RWPE1 (cell line): ENCODE measurements around the gene APBA3.
"Not testable (repeated sequence)": the region's sequence is repeated elsewhere in the genome, so short reads cannot be mapped to it uniquely, and the experiment has no call there.

Experiments used
- CTCF ChIA-PET: fragments of 350-600 bp; sonication (Branson Sonifier 250); formaldehyde crosslinking; extraction: SDS; loops from one replicate; lab custom pipeline; 2021; lab: Yijun Ruan, JAX
- POLR2A ChIA-PET: fragments of 400-600 bp; formaldehyde crosslinking; extraction: SDS; loops from one replicate; lab custom pipeline; 2020; ENCODE audit warnings: antibody characterized with exemption; ENCODE audit not compliant: low non-redundant PET; lab: Yijun Ruan, JAX
- DNase-seq: peaks from one replicate; pipeline ENCODE4 v3.0.0; 2012; ENCODE audit warnings: low spot score
- H3K27ac ChIP-seq: fragments of 450-650 bp; 2 replicates; pipeline ENCODE4 v1.5.1; 2017
- CTCF ChIP-seq: fragments of 450-650 bp; conservative IDR thresholded peaks from 2 replicates; pipeline ENCODE4 v1.5.1; 2017; ENCODE audit warnings: low read depth, mild to moderate bottlenecking

APBA3 gene

GRCh38 chr19:3768015-3768747, 6.7 kb upstream of the APBA3 start:
- peak overlapping the region; percentile 9; the same call in 1 of the 2 replicates for H3K27ac ChIP-seq
- ChIA-PET POLR2A (no interaction called here), CTCF (no interaction called here)
- no peak for DNase-seq
- TF ChIP-seq CTCF = no peak

GRCh38 chr19:3767050-3767449, 5.6 kb upstream of the APBA3 start:
- no peak for TF ChIP-seq CTCF
- no peak overlapping the region for H3K27ac ChIP-seq
- POLR2A ChIA-PET = no interaction called here
- CTCF ChIA-PET = no interaction called here
- DNase-seq = no peak

- ChIA-PET CTCF (no interaction called here), POLR2A (no interaction called here)
- DNase-seq = no peak
- TF ChIP-seq CTCF = no peak
- H3K27ac ChIP-seq = no peak overlapping the region
These were observed 5.0 kb upstream of the APBA3 start for GRCh38 chr19:3766520-3766919.

- ChIA-PET CTCF (interaction anchor here (0.6 kb wide), 1 partner anchor 10 kb away, joined by 3 read pairs; no protein-coding TSS in a partner anchor), POLR2A (interaction anchor here (0.7 kb wide), 1 partner anchor 640 kb away, joined by 3 read pairs; no protein-coding TSS in a partner anchor)
- not testable (repeated sequence) for DNase-seq, H3K27ac ChIP-seq
These were observed 4.3 kb upstream of the APBA3 start for GRCh38 chr19:3765757-3766156.

- no peak for TF ChIP-seq CTCF
- DNase-seq = no peak
- ChIA-PET CTCF (no interaction called here), POLR2A (no interaction called here)
- H3K27ac ChIP-seq = no peak overlapping the region
These were observed 3.6 kb upstream of the APBA3 start for GRCh38 chr19:3765121-3765520.

GRCh38 chr19:3762501-3763459, 1.3 kb upstream of the APBA3 start, which contains the start of gene MRPL54:
Gene MRPL54, plus strand, starts transcription at chr19:3762682. Its CDS starts 19 bp downstream, at chr19:3762701.
- POLR2A ChIA-PET = interaction anchor here (0.5 to 0.6 kb wide), 3 partner anchors 20 to 295 kb away, joined by 3 to 5 read pairs (median 3); no protein-coding TSS in a partner anchor
- H3K27ac ChIP-seq = peak within 1 kb of the TSS; percentile 96
- peak; percentile 99 for DNase-seq
- CTCF ChIA-PET = interaction anchor here (0.7 to 0.8 kb wide), 2 partner anchors 142 to 225 kb away, joined by 3 to 6 read pairs; no protein-coding TSS in a partner anchor
- TF ChIP-seq CTCF = no peak
